ENCODE measurements around the gene ARHGEF40. TPM values are rescaled to one million over a fixed set of nuclear protein-coding genes. Genes with fewer than 3 reads are reported as not detected.

Gene ARHGEF40
- polyA plus RNA-seq, 1 experiment: 62.7 TPM

DNA sequence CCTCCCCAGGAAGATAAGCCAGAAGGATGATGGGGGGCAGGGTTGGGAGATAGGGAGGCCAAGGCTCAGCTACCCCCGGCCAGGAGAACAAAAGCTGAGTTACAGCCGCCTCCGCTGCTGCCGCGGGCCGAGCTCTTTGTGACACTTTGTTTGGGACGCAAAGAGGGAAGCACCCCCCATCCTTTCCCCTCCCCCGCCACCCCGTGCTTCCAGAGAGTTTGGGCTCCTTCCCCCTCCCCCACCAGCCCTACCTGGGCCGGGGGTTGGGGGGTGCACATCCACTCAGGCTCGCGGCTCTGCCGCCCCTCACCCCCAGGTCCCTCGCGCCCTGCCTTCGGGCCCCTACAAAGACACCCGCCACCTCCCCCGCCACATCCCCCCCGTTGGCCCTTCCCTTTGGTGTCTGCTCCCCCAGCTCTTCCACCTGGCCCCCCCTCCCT is 27.6 kb downstream of the ARHGEF40 start:
- H3K27me3 ChIP-seq (ENCODE audit: control insufficient read depth, insufficient read depth, low read length): 0 out of 2 replicates have a peak, but pooled peaks cover 1% of the 10 kb centered on the region
- TF ChIP-seq, protein P1, sequence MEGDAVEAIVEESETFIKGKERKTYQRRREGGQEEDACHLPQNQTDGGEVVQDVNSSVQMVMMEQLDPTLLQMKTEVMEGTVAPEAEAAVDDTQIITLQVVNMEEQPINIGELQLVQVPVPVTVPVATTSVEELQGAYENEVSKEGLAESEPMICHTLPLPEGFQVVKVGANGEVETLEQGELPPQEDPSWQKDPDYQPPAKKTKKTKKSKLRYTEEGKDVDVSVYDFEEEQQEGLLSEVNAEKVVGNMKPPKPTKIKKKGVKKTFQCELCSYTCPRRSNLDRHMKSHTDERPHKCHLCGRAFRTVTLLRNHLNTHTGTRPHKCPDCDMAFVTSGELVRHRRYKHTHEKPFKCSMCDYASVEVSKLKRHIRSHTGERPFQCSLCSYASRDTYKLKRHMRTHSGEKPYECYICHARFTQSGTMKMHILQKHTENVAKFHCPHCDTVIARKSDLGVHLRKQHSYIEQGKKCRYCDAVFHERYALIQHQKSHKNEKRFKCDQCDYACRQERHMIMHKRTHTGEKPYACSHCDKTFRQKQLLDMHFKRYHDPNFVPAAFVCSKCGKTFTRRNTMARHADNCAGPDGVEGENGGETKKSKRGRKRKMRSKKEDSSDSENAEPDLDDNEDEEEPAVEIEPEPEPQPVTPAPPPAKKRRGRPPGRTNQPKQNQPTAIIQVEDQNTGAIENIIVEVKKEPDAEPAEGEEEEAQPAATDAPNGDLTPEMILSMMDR (IDR thresholded peaks at IDR 0.05; ENCODE audit: insufficient read depth, low read depth, low read length): no peak
- DNase-seq (ENCODE audit: low read depth): no peak
- POLR2A ChIA-PET: interaction anchor here (0.5 to 0.7 kb wide), 2 partner anchors 26 to 137 kb away, joined by 4 to 6 read pairs; no protein-coding TSS in a partner anchor
- peak overlapping the region; percentile 31 for H3K4me3 ChIP-seq (ENCODE audit: low read depth, low read length)
- CTCF ChIA-PET: interaction anchor here (0.8 to 7.8 kb wide), 8 partner anchors 8 to 83 kb away, joined by 3 to 202 read pairs (median 6); partner anchors contain the start of genes ARHGEF40 and TMEM253
- H3K36me3 ChIP-seq (ENCODE audit: control insufficient read depth, insufficient read depth, low read length): peaks cover 4% of the 10 kb centered on the region; the same call in 1 of the 2 replicates

- DNase-seq (ENCODE audit: low read depth): no peak
- POLR2A ChIA-PET: interaction anchor here (0.5 kb wide), 1 partner anchor 27 kb away, joined by 4 read pairs; no protein-coding TSS in a partner anchor
- Histone ChIP-seq H3K27me3 (ENCODE audit: control insufficient read depth, insufficient read depth, low read length) (0 out of 2 replicates have a peak, but pooled peaks cover 1% of the 10 kb centered on the region), H3K36me3 (ENCODE audit: control insufficient read depth, insufficient read depth, low read length) (no peaks in the 10 kb centered on the region), H3K4me3 (ENCODE audit: low read depth, low read length) (peak within 1 kb of the TSS; percentile 46)
- CTCF ChIA-PET: interaction anchor here (0.9 to 7.8 kb wide), 6 partner anchors 7 to 84 kb away, joined by 3 to 202 read pairs (median 90); partner anchors contain the start of genes ARHGEF40 and TMEM253
- TF ChIP-seq, protein P1 (IDR thresholded peaks at IDR 0.05; ENCODE audit: insufficient read depth, low read depth, low read length): no peak; the same call in 1 of the 2 replicates
Measured at GRCh38 chr14:21098076-21098891, 28.2 kb downstream of the ARHGEF40 start, which contains the start of gene ZNF219. Gene ZNF219, minus strand, starts transcription at chr14:21098655. Its CDS starts 5,064 bp downstream, at chr14:21093591.

- ChIA-PET CTCF (interaction anchor here (7.8 to 14.7 kb wide), 4 partner anchors 26 to 85 kb away, joined by 100 to 233 read pairs (median 176); partner anchors contain the start of gene ARHGEF40), POLR2A (no interaction called here)
- H3K36me3 ChIP-seq (ENCODE audit: control insufficient read depth, insufficient read depth, low read length): no peaks in the 10 kb centered on the region
- DNase-seq (ENCODE audit: low read depth): no peak
- peak overlapping the region; percentile 46 for H3K4me3 ChIP-seq (ENCODE audit: low read depth, low read length)
- H3K27me3 ChIP-seq (ENCODE audit: control insufficient read depth, insufficient read depth, low read length): 0 out of 2 replicates have a peak, but pooled peaks cover 1% of the 10 kb centered on the region
- TF ChIP-seq, protein P1 (IDR thresholded peaks at IDR 0.05; ENCODE audit: insufficient read depth, low read depth, low read length): no peak
Measured at GRCh38 chr14:21098892-21099595, 28.9 kb downstream of the ARHGEF40 start.

- ChIA-PET POLR2A (no interaction called here), CTCF (interaction anchor here (0.7 to 14.7 kb wide), 4 partner anchors 27 to 129 kb away, joined by 3 to 233 read pairs (median 124); partner anchors contain the start of gene ARHGEF40)
- 0 out of 2 replicates have a peak, but pooled peaks cover 1% of the 10 kb centered on the region for H3K27me3 ChIP-seq (ENCODE audit: control insufficient read depth, insufficient read depth, low read length)
- TF ChIP-seq, protein P1 (IDR thresholded peaks at IDR 0.05; ENCODE audit: insufficient read depth, low read depth, low read length): no peak
- no peaks in the 10 kb centered on the region for H3K36me3 ChIP-seq (ENCODE audit: control insufficient read depth, insufficient read depth, low read length)
- H3K4me3 ChIP-seq (ENCODE audit: low read depth, low read length): peak overlapping the region; percentile 46; the same call in 1 of the 2 replicates
- no peak for DNase-seq (ENCODE audit: low read depth)
Measured at GRCh38 chr14:21099596-21099985, 29.5 kb downstream of the ARHGEF40 start.
